Peyer's patch (tissue), 4 donors: Measurements from ENCODE around the gene ASMT.

Experiments
- POLR2A ChIP-seq, 2 donors: fragments of 450-650 bp; IDR thresholded peaks; one replicate each; pipeline ENCODE4 v1.5.1; 2017; ENCODE audit warnings: antibody characterized with exemption in 2 of 2, mild to moderate bottlenecking in 2 of 2, moderate library complexity in 2 of 2
- TF ChIP-seq, protein P1 (sequence below), 6 experiments: fragments of 450-650 bp in 4 of 6; fragments of 200-600 bp in 2 of 6; sonication (generic) in 1 of 6; IDR thresholded peaks; one replicate each; pipeline ENCODE4 v1.5.1; 2017 to 2019; ENCODE audit warnings: antibody characterized with exemption in 6 of 6, mild to moderate bottlenecking in 3 of 6, moderate library complexity in 1 of 6

DNA sequence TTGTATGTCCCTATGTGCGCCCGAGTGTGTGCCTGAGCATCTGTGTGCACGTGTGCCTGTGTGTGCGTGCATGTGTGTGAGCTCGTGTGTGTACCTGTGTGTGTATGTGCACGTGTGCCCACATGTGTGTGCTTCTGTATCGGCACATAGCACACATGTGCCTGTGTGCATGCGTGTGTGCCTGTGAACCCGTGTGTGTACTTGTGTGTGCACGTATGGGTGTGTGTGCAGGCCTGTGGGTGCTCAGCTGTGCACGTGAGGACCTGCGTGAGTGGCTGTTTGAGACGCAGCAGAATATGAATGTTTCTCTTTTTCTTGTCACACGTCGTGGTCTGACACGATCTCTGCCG is 19.2 kb upstream of the ASMT start:
- TF ChIP-seq, protein P1, sequence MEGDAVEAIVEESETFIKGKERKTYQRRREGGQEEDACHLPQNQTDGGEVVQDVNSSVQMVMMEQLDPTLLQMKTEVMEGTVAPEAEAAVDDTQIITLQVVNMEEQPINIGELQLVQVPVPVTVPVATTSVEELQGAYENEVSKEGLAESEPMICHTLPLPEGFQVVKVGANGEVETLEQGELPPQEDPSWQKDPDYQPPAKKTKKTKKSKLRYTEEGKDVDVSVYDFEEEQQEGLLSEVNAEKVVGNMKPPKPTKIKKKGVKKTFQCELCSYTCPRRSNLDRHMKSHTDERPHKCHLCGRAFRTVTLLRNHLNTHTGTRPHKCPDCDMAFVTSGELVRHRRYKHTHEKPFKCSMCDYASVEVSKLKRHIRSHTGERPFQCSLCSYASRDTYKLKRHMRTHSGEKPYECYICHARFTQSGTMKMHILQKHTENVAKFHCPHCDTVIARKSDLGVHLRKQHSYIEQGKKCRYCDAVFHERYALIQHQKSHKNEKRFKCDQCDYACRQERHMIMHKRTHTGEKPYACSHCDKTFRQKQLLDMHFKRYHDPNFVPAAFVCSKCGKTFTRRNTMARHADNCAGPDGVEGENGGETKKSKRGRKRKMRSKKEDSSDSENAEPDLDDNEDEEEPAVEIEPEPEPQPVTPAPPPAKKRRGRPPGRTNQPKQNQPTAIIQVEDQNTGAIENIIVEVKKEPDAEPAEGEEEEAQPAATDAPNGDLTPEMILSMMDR (IDR thresholded peaks at IDR 0.05), result no peak
- TF ChIP-seq POLR2A (IDR thresholded peaks at IDR 0.05), result no peak
